Measurements from ENCODE around the gene GRK3.
"Not testable (repeated sequence)": the region's sequence is repeated elsewhere in the genome, so short reads cannot be mapped to it uniquely, and the experiment has no call there.

Gene GRK3

DNA sequence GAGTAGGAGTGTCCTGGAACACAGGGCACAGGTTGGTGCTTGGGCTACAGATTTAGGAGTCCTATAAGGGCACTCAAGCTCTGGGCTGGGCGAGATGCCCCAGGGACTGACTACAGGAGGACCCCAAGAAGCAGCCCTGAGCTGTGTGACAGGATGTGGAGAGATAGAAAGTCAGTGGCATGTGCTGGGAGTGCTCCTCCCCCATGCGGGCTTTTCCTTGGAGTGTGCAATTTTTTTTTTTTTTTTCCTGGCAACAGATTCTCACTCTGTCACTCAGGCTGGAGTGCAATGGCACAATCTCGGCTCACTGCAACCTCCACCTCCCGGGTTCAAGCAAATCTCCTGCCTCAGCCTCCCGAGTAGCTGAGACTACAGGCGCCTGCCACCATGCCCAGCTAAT lies 144.0 kb downstream of the GRK3 start:
- H3K9ac ChIP-seq (ENCODE audit: low read depth, low read length); H3K4me1 ChIP-seq (ENCODE audit: insufficient read depth, low read length); H3K27me3 ChIP-seq (ENCODE audit: insufficient read depth, low read length); H3K27ac ChIP-seq (ENCODE audit: low read length); H3K4me3 ChIP-seq (ENCODE audit: low read length); H3K9me3 ChIP-seq (ENCODE audit: insufficient read depth, low read depth, low read length): not testable (repeated sequence)
- peaks cover 20% of the 10 kb centered on the region; the same call in 1 of the 2 replicates for H3K36me3 ChIP-seq (ENCODE audit: insufficient read depth, low read depth, low read length)

DNA sequence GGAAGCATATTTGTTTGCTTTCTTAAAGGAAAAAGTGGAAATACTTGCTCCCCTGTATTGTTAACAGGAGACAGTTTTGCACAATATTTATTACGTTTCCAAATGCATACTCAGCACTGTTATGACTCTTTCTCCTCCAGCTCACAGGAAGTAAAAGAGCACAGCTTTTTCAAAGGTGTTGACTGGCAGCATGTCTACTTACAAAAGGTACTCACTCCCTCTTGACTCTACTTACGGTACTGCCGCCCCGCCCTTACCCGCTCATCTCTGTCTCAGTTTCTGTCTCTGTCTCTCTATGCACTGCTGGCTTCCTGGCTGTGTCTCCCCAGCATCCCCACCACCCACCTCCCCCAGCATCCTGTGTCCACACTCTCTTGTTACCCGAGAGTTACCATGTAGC lies 145.3 kb downstream of the GRK3 start:
- H3K27ac ChIP-seq (ENCODE audit: low read length), result no peak overlapping the region
- no peak overlapping the region for H3K9ac ChIP-seq (ENCODE audit: low read depth, low read length)
- no peaks in the 10 kb centered on the region for H3K9me3 ChIP-seq (ENCODE audit: insufficient read depth, low read depth, low read length)
- H3K4me3 ChIP-seq (ENCODE audit: low read length), result no peak overlapping the region
- H3K36me3 ChIP-seq (ENCODE audit: insufficient read depth, low read depth, low read length), result peaks cover 33% of the 10 kb centered on the region; the same call in 1 of the 2 replicates
- no peaks in the 10 kb centered on the region for H3K4me1 ChIP-seq (ENCODE audit: insufficient read depth, low read length)
- no peaks in the 10 kb centered on the region for H3K27me3 ChIP-seq (ENCODE audit: insufficient read depth, low read length)

DNA sequence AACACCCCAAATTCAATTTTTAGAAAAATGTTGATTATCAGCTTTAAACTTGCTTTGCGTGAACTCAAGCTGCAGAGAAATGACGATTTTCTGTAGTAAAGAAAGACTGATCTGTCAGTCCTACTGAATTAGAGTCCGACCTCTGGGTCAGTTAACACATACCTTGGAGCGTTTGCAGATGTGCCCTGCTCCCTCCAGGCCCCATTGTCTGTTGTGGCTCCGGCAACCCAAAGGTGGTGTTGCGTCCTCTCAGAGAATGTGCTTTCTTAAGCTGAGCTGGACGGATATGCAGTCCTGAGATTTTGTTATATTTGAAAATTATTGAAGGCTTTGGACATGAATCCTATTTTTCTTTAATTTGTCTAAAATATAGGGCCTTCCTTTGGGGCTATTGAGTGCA lies 146.0 kb downstream of the GRK3 start:
- H3K36me3 ChIP-seq (ENCODE audit: insufficient read depth, low read depth, low read length), result peaks cover 34% of the 10 kb centered on the region; the same call in 1 of the 2 replicates
- H3K27me3 ChIP-seq (ENCODE audit: insufficient read depth, low read length), result no peaks in the 10 kb centered on the region
- H3K27ac ChIP-seq (ENCODE audit: low read length), result no peak overlapping the region
- H3K4me1 ChIP-seq (ENCODE audit: insufficient read depth, low read length), result no peaks in the 10 kb centered on the region
- H3K9ac ChIP-seq (ENCODE audit: low read depth, low read length), result no peak overlapping the region
- H3K9me3 ChIP-seq (ENCODE audit: insufficient read depth, low read depth, low read length), result no peaks in the 10 kb centered on the region
- no peak overlapping the region for H3K4me3 ChIP-seq (ENCODE audit: low read length)

DNA sequence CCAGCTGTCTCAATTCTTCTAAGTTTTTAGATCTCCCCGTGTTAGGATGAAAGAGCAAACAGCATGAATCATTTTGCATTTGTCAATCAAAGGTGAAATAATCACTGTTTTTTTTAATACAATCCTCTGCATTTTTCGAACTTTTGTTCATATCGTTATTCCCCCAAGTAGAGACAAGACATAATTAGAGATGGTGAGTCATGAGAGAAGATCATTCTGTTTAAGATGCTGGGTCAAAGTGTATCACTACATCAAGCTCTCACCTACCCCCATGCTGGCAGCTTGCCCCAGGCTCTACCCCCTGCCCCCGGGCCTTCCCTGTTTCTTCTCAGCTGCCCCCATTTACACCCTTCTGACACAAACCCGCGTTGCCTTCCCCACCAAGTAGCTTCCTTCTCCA lies 147.0 kb downstream of the GRK3 start:
- peaks cover 34% of the 10 kb centered on the region; the same call in 1 of the 2 replicates for H3K36me3 ChIP-seq (ENCODE audit: insufficient read depth, low read depth, low read length)
- H3K4me1 ChIP-seq (ENCODE audit: insufficient read depth, low read length), result no peaks in the 10 kb centered on the region
- no peak overlapping the region for H3K27ac ChIP-seq (ENCODE audit: low read length)
- H3K9me3 ChIP-seq (ENCODE audit: insufficient read depth, low read depth, low read length), result no peaks in the 10 kb centered on the region
- no peak overlapping the region for H3K4me3 ChIP-seq (ENCODE audit: low read length)
- no peak overlapping the region for H3K9ac ChIP-seq (ENCODE audit: low read depth, low read length)
- no peaks in the 10 kb centered on the region for H3K27me3 ChIP-seq (ENCODE audit: insufficient read depth, low read length)

DNA sequence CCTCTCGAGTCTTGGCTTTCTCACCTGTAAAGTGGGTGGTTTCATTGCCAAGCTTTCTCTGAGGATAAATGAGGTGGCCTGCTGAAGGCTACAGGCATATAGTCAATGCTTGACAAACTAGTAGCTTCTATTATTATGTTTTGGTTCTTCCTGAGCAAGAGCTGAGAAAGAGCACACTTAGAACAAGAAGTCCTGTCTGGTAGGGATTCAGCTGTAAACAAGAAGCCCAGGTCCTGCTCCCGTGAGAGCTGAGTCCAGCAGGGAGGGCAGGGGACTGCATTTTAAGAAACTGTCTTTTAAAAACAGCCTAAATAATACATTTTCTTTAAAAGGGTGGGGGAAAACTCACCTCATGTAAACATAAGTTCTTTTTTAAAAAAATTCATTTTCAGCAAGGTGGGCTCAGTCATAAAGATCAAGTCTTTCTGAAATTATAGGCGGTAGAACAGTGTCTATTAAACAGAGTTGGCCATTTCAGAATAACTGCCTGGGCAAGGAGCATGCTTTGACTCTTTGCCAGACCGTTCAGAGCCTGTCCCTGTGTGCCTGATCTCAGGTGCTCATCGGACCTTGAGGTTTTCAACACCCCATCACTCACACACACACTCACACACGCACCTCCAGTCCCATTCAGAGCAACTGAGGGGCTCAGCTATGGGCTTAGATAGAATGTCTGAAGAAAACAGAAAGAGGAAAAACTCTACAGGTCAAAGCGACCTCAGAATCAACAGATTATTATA lies 148.4 kb downstream of the GRK3 start:
- no peaks in the 10 kb centered on the region for H3K27me3 ChIP-seq (ENCODE audit: insufficient read depth, low read length)
- no peaks in the 10 kb centered on the region for H3K9me3 ChIP-seq (ENCODE audit: insufficient read depth, low read depth, low read length)
- H3K27ac ChIP-seq (ENCODE audit: low read length), result no peak overlapping the region
- no peak overlapping the region for H3K9ac ChIP-seq (ENCODE audit: low read depth, low read length)
- H3K36me3 ChIP-seq (ENCODE audit: insufficient read depth, low read depth, low read length), result peaks cover 35% of the 10 kb centered on the region; the same call in 1 of the 2 replicates
- no peaks in the 10 kb centered on the region for H3K4me1 ChIP-seq (ENCODE audit: insufficient read depth, low read length)
- no peak overlapping the region for H3K4me3 ChIP-seq (ENCODE audit: low read length)

DNA sequence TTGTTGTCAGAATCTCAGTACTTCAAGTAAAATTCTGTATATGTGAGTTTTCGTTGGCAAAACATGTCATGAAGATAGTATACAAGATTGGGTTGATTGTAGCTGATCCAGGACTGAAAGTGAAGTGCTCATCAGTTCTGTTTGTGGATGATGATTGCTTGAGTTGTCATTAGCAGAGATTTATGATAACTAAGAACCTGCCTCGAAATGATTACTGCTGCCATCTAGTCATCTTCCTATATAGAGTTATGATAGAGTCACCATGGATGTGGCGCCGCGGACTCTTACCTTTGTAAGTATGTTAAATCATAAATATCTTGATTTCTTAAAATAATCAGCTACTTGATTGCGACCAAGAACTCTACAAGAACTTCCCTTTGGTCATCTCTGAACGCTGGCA lies 149.6 kb downstream of the GRK3 start:
- Histone ChIP-seq H3K36me3 (ENCODE audit: insufficient read depth, low read depth, low read length) (peaks cover 44% of the 10 kb centered on the region; the same call in 1 of the 2 replicates), H3K27me3 (ENCODE audit: insufficient read depth, low read length) (no peaks in the 10 kb centered on the region), H3K9me3 (ENCODE audit: insufficient read depth, low read depth, low read length) (no peaks in the 10 kb centered on the region), H3K27ac (ENCODE audit: low read length) (no peak overlapping the region), H3K4me1 (ENCODE audit: insufficient read depth, low read length) (no peaks in the 10 kb centered on the region), H3K4me3 (ENCODE audit: low read length) (no peak overlapping the region), H3K9ac (ENCODE audit: low read depth, low read length) (no peak overlapping the region)

DNA sequence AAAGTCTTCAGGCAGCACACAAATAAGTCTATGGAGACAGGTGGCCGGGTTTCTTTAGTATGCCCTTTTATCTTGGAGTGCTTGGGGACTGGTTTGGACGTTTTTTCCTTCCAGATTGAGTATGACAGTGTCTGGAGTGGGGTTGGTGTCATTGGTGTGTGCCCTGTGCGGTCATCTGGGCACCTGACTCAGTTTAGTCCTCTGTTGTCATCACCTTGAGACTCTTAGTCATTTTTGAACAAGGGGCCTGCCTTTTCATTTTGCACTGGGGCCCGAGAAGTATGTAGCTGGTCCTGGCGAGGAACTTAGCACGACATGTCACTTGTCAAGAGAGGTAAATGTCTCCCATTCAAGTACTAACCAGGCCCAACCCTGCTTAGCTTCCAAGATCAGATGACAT lies 150.3 kb downstream of the GRK3 start:
- H3K27me3 ChIP-seq (ENCODE audit: insufficient read depth, low read length), result no peaks in the 10 kb centered on the region

DNA sequence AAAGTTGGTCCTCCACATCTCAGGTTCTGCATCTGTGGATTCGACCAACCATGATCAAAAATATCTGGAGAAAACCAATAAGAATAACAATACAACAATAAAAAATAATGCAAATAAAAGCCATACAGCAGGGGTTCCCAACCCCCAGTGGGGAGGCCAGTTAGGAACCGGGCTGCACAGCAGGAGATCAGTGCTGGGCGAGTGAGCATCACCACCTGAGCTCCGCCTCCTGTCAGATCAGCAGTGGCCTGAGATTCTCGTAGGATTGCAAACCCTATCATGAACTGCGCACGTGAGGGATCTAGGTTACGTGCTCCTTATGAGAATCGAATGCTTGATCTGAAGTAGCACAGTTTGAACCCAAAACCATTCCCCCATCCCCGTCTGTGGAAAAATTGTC lies 152.2 kb downstream of the GRK3 start:
- Histone ChIP-seq H3K27ac (ENCODE audit: low read length) (no peak overlapping the region), H3K4me3 (ENCODE audit: low read length) (no peak overlapping the region), H3K36me3 (ENCODE audit: insufficient read depth, low read depth, low read length) (peaks cover 31% of the 10 kb centered on the region; the same call in 1 of the 2 replicates), H3K9ac (ENCODE audit: low read depth, low read length) (no peak overlapping the region), H3K4me1 (ENCODE audit: insufficient read depth, low read length) (no peaks in the 10 kb centered on the region), H3K9me3 (ENCODE audit: insufficient read depth, low read depth, low read length) (no peaks in the 10 kb centered on the region), H3K27me3 (ENCODE audit: insufficient read depth, low read length) (no peaks in the 10 kb centered on the region)

More for the DNA sequence above, 150.3 kb downstream of the GRK3 start:
- H3K4me3 ChIP-seq (ENCODE audit: low read length), result no peak overlapping the region
- H3K27ac ChIP-seq (ENCODE audit: low read length), result no peak overlapping the region
- H3K4me1 ChIP-seq (ENCODE audit: insufficient read depth, low read length), result no peaks in the 10 kb centered on the region
- peaks cover 45% of the 10 kb centered on the region; the same call in 1 of the 2 replicates for H3K36me3 ChIP-seq (ENCODE audit: insufficient read depth, low read depth, low read length)
- H3K9ac ChIP-seq (ENCODE audit: low read depth, low read length), result no peak overlapping the region
- H3K9me3 ChIP-seq (ENCODE audit: insufficient read depth, low read depth, low read length), result no peaks in the 10 kb centered on the region

DNA sequence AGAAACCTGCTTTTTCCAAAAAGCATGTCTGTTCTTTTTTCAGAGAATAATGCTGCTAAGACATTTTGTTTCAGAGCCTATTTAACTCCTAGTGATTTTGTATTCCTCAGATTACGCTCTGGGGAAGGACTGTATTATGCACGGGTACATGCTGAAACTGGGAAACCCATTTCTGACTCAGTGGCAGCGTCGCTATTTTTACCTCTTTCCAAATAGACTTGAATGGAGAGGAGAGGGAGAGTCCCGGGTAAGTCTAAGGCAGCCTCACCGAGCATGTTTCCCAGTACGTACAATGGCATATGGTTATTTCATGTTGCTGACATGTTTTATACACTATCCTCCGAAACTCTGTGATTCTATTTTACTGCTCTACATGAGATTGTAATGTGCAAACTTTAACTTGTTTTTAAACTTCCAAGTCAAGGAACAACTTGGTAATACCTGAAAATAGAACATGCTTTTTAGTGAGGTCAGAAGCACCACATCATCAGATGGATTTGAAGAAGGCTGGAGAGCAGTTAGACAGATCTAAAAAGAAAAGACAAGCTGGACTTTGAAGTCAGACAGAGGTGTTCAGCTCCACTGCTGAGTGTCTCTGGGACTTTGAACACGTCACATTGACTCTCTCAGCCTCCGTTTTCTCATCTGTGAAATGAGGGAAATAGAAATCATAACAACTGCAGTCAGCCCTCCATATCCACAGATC lies 153.8 kb downstream of the GRK3 start:
- Histone ChIP-seq H3K27ac (ENCODE audit: low read length) (no peak overlapping the region), H3K9me3 (ENCODE audit: insufficient read depth, low read depth, low read length) (no peaks in the 10 kb centered on the region), H3K4me1 (ENCODE audit: insufficient read depth, low read length) (no peaks in the 10 kb centered on the region), H3K36me3 (ENCODE audit: insufficient read depth, low read depth, low read length) (peaks cover 32% of the 10 kb centered on the region), H3K27me3 (ENCODE audit: insufficient read depth, low read length) (no peaks in the 10 kb centered on the region), H3K4me3 (ENCODE audit: low read length) (no peak overlapping the region), H3K9ac (ENCODE audit: low read depth, low read length) (no peak overlapping the region)

DNA sequence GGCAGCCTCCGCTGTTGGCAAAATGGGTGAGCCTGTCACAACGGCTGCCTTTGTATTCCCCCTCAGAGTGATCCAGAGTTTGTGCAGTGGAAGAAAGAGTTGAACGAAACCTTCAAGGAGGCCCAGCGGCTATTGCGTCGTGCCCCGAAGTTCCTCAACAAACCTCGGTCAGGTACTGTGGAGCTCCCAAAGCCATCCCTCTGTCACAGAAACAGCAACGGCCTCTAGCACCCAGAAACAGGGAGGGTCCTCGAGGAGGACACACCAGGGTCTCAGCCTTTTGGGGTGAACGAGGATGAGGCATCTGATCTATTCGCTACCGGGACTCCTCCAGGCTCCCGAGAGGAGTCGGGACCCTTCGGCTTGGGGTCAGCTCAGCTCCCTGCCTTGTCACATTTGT lies 157.7 kb downstream of the GRK3 start:
- Histone ChIP-seq H3K27me3 (ENCODE audit: insufficient read depth, low read length) (no peaks in the 10 kb centered on the region), H3K9me3 (ENCODE audit: insufficient read depth, low read depth, low read length) (no peaks in the 10 kb centered on the region), H3K4me1 (ENCODE audit: insufficient read depth, low read length) (peaks cover 5% of the 10 kb centered on the region; the same call in 1 of the 2 replicates), H3K4me3 (ENCODE audit: low read length) (no peak overlapping the region), H3K27ac (ENCODE audit: low read length) (no peak overlapping the region), H3K36me3 (ENCODE audit: insufficient read depth, low read depth, low read length) (peaks cover 17% of the 10 kb centered on the region), H3K9ac (ENCODE audit: low read depth, low read length) (no peak overlapping the region)

DNA sequence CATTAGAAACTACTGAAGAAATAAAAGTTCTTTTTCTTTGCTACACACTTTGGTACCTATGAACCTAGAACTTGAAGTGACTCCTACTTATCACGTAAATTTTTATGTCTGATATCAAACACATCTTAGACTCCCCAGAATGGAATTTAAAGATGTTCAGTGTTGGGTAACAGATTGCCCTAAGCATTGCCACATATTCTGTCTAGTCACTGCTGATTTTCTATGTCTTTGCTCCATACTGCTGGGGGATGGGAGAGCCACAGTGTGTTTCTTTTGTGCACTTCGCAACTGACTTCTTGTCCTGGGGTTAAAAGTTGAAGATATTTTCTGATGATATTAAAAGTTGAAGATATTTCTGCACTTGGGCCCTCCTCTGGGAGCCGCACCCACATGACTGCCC lies 158.2 kb downstream of the GRK3 start:
- H3K27me3 ChIP-seq (ENCODE audit: insufficient read depth, low read length), result no peaks in the 10 kb centered on the region
- no peak overlapping the region for H3K9ac ChIP-seq (ENCODE audit: low read depth, low read length)
- peaks cover 5% of the 10 kb centered on the region; the same call in 1 of the 2 replicates for H3K4me1 ChIP-seq (ENCODE audit: insufficient read depth, low read length)
- no peak overlapping the region for H3K27ac ChIP-seq (ENCODE audit: low read length)
- H3K4me3 ChIP-seq (ENCODE audit: low read length), result no peak overlapping the region
- H3K9me3 ChIP-seq (ENCODE audit: insufficient read depth, low read depth, low read length), result no peaks in the 10 kb centered on the region
- peaks cover 17% of the 10 kb centered on the region for H3K36me3 ChIP-seq (ENCODE audit: insufficient read depth, low read depth, low read length)

DNA sequence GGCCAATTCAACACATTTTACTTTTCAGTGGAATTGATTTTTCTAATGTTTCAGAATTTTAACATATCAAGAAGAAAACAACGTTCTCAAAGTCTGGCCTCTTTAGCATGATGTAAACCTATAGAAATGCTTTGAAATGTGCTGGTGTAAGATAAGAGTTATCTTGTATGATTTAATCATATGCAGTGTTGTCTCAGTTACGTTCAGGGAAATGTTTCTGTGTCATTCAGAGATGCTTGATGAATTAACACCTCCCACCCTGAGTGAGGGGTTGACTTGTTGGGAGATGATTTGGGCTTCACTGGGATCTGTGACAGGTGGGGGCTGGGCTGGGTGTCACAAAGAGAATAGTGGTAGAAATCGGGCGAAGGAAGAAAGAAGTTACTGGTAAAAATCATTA lies 161.8 kb downstream of the GRK3 start:
- peaks cover 5% of the 10 kb centered on the region; the same call in 1 of the 2 replicates for H3K4me1 ChIP-seq (ENCODE audit: insufficient read depth, low read length)
- H3K4me3 ChIP-seq (ENCODE audit: low read length), result no peak overlapping the region
- H3K9me3 ChIP-seq (ENCODE audit: insufficient read depth, low read depth, low read length), result no peaks in the 10 kb centered on the region
- H3K27ac ChIP-seq (ENCODE audit: low read length), result no peak overlapping the region
- no peaks in the 10 kb centered on the region for H3K27me3 ChIP-seq (ENCODE audit: insufficient read depth, low read length)
- H3K9ac ChIP-seq (ENCODE audit: low read depth, low read length), result no peak overlapping the region
- peaks cover 6% of the 10 kb centered on the region; the same call in 1 of the 2 replicates for H3K36me3 ChIP-seq (ENCODE audit: insufficient read depth, low read depth, low read length)
